NCI-H1092 (cell line): ENCODE data around the gene RIOK3.

ENCODE experiments used
- DNase-seq: peaks from one replicate; lab custom pipeline; 2025; lab: John Stamatoyannopoulos, UW

RIOK3 gene

DNA sequence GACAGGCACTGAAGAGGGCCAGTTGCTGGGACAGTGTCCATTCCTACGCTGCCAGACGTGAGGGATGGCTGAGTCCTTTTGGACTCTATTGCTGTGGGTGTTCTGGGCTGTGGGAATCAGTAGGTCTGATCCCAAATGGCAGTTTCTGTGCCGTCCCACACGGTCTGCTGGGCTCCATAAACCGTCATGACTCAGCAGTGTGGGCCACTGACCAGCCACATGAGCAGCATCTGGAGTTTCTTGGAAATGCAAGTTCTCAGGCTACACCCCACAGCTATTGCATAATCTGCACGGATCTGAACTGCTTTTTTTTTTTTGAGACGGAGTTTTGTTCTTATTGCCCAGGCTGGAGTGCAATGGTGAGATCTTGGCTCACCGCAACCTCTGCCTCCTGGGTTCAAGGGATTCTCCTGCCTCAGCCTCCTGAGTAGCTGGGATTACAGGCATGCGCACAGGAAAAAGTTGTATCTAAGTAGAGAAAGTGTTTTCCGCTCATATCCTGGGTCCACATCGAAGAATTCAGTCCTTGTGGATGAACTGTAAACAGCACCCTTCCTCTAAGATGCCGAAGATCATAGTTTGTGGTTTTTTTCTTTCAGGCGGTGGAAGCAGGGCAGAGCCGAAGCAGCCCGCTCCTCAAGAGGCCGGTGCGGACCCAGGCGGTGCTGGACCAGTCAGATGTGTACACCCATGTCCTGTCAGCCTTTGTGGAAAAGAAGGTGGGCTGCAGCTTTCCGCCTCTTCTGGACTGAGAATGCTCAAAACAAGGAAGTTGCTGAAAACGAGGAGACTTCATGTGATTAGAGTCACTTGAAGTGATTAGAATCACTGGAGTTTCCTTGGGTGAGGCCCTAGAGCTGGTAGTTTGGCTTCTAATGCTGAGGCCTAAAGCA lies 75.7 kb downstream of the RIOK3 start:
- no peak for DNase-seq

DNA sequence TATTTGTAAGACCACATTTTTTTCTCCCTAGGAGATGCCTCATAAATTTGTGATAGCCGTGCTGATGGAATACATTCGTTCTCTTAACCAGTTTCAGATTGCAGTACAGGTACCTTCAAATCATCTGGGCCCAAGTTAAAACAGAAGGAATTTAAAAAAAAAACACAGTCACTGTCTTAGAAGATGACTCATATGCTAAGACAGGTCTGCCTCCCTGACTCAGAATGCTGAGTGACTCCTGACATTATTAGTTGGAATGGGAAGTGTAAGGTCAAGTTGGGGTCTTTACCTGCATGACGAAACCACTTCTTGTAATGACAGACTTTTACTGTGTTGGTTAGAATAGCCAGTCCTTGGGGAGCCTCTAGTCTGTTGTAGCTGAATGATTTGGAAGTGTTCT lies 76.5 kb downstream of the RIOK3 start:
- no peak for DNase-seq

DNA sequence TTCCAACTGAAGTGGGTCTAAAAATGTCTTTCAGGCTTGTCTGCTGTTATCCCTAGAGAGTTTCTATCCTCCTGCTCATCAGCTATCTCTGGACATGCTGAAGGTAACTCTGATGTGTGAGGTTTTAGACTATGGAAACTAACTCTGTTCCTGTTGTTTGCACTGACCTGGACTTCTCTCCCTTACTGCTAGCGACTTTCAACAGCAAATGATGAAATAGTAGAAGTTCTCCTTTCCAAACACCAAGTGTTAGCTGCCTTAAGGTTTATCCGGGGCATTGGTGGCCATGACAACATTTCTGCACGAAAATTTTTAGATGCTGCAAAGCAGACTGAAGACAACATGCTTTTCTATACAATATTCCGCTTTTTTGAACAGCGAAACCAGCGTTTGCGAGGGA lies 77.1 kb downstream of the RIOK3 start:
- no peak for DNase-seq

DNA sequence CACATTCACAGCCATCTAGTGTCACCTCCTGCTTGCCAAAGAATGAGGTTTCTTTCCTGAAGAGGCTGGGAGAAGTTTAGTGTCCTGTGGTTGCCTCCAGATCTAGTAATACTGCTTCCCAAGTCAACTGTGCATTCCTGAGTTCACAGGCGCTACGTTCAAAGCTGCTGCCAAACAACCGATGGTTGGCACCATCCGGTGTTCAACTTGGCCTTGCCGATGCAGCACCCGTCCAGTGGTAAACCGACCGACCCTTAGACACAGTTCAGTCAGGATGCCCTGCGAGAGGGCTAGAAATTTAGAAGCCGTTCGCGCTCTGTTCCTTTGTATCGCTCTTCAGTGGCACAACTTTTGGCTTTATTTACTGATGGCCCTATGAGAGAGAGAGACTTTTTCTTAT lies 78.8 kb downstream of the RIOK3 start:
- DNase-seq = no peak
